Liver (tissue), 3 donors: Measurements from ENCODE around the gene PGAP3.

Experiments
- EGR1 ChIP-seq, 2 donors: IDR thresholded peaks; 2 replicates each; pipeline ENCODE4 v1.6.1; 2016 to 2018; ENCODE audit warnings: antibody characterized with exemption in 2 of 2, low read depth in 2 of 2
- HNF4G ChIP-seq: IDR thresholded peaks from 2 replicates; pipeline ENCODE4 v1.6.1; 2016; ENCODE audit warnings: antibody characterized with exemption
- RAD21 ChIP-seq, 2 donors: IDR thresholded peaks; 2 replicates each; pipeline ENCODE4 v1.6.1; 2016; ENCODE audit warnings: antibody characterized with exemption in 2 of 2, mild to moderate bottlenecking in 2 of 2
- TAF1 ChIP-seq: conservative IDR thresholded peaks from 2 replicates; pipeline ENCODE4 v1.6.1; 2016; ENCODE audit warnings: antibody characterized with exemption, mild to moderate bottlenecking
- YY1 ChIP-seq: IDR thresholded peaks from 2 replicates; pipeline ENCODE4 v1.6.1; 2016; ENCODE audit warnings: antibody characterized with exemption, mild to moderate bottlenecking
- TF ChIP-seq, protein P1 (sequence below): fragments of 150-350 bp; IDR thresholded peaks from 2 replicates; pipeline ENCODE4 v1.5.1; 2017; ENCODE audit warnings: improper control_type of control experiment, low read depth, low read length; ENCODE audit not compliant: missing input control
- TF ChIP-seq, protein P2 (sequence below): IDR thresholded peaks from 2 replicates; pipeline ENCODE4 v1.6.1; 2016; ENCODE audit warnings: antibody characterized with exemption, mild to moderate bottlenecking
- TF ChIP-seq, protein P3 (sequence below): IDR thresholded peaks from 2 replicates; pipeline ENCODE4 v1.6.1; 2016; ENCODE audit warnings: antibody characterized with exemption
- TF ChIP-seq, protein P4 (sequence below): IDR thresholded peaks from 2 replicates; pipeline ENCODE4 v1.6.1; 2016; ENCODE audit warnings: antibody characterized with exemption
- donor health status: healthy.
- donor health status: healthy.

DNA sequence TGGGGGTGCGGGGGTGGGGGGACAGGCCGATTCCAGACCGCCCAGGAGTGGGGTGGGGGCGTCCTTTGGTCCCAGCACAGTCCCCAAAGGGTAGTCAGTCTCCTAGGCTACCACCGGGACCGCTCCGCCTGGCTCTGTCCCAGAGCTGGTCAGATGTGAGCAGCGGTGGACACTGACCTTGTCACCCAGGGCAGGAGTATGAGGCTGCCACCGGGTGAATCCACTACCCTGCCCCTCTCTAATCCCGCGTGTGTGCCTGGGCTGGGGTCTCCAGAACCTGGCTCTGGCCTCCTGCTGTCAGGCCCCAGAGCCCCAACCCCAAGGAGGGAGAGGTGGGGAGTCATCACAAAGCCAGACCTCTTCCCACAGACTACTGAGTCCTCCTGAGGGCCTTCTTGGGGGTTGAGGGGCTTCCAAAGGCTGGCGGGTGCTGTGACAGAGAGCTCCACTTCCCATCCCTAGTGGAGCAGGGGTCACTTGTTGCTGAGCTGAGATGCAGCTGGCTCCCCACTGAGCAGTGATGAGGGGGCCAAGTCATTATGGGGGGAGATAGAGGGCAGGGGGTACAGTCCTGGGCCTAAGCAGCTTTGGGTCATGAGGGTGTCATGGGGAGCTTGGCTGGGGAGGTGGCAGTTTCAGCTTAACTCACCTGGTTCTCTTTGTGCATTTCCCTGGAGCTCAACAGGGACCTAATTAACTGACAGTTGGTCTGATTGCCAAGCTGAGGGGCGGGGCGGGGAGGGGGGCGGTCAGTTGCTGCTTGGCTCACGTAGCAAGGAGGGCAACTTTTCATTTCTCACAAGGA lies 59.9 kb downstream of the PGAP3 start:
- TF ChIP-seq, protein P1, sequence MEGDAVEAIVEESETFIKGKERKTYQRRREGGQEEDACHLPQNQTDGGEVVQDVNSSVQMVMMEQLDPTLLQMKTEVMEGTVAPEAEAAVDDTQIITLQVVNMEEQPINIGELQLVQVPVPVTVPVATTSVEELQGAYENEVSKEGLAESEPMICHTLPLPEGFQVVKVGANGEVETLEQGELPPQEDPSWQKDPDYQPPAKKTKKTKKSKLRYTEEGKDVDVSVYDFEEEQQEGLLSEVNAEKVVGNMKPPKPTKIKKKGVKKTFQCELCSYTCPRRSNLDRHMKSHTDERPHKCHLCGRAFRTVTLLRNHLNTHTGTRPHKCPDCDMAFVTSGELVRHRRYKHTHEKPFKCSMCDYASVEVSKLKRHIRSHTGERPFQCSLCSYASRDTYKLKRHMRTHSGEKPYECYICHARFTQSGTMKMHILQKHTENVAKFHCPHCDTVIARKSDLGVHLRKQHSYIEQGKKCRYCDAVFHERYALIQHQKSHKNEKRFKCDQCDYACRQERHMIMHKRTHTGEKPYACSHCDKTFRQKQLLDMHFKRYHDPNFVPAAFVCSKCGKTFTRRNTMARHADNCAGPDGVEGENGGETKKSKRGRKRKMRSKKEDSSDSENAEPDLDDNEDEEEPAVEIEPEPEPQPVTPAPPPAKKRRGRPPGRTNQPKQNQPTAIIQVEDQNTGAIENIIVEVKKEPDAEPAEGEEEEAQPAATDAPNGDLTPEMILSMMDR, result no peak
- TF ChIP-seq, protein P2, sequence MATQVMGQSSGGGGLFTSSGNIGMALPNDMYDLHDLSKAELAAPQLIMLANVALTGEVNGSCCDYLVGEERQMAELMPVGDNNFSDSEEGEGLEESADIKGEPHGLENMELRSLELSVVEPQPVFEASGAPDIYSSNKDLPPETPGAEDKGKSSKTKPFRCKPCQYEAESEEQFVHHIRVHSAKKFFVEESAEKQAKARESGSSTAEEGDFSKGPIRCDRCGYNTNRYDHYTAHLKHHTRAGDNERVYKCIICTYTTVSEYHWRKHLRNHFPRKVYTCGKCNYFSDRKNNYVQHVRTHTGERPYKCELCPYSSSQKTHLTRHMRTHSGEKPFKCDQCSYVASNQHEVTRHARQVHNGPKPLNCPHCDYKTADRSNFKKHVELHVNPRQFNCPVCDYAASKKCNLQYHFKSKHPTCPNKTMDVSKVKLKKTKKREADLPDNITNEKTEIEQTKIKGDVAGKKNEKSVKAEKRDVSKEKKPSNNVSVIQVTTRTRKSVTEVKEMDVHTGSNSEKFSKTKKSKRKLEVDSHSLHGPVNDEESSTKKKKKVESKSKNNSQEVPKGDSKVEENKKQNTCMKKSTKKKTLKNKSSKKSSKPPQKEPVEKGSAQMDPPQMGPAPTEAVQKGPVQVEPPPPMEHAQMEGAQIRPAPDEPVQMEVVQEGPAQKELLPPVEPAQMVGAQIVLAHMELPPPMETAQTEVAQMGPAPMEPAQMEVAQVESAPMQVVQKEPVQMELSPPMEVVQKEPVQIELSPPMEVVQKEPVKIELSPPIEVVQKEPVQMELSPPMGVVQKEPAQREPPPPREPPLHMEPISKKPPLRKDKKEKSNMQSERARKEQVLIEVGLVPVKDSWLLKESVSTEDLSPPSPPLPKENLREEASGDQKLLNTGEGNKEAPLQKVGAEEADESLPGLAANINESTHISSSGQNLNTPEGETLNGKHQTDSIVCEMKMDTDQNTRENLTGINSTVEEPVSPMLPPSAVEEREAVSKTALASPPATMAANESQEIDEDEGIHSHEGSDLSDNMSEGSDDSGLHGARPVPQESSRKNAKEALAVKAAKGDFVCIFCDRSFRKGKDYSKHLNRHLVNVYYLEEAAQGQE, result no peak
- TF ChIP-seq TAF1 (no peak), EGR1 (IDR thresholded peaks at IDR 0.05; ENCODE audit: low read depth in 2 of 2) (no peak), RAD21 (IDR thresholded peaks at IDR 0.05) (no peak), HNF4G (no peak), YY1 (no peak)
- TF ChIP-seq, protein P3, sequence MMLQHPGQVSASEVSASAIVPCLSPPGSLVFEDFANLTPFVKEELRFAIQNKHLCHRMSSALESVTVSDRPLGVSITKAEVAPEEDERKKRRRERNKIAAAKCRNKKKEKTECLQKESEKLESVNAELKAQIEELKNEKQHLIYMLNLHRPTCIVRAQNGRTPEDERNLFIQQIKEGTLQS, result no peak
- TF ChIP-seq, protein P4, sequence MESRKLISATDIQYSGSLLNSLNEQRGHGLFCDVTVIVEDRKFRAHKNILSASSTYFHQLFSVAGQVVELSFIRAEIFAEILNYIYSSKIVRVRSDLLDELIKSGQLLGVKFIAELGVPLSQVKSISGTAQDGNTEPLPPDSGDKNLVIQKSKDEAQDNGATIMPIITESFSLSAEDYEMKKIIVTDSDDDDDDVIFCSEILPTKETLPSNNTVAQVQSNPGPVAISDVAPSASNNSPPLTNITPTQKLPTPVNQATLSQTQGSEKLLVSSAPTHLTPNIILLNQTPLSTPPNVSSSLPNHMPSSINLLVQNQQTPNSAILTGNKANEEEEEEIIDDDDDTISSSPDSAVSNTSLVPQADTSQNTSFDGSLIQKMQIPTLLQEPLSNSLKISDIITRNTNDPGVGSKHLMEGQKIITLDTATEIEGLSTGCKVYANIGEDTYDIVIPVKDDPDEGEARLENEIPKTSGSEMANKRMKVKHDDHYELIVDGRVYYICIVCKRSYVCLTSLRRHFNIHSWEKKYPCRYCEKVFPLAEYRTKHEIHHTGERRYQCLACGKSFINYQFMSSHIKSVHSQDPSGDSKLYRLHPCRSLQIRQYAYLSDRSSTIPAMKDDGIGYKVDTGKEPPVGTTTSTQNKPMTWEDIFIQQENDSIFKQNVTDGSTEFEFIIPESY, result no peak
